Fibroblast of lung (primary cell): ENCODE data around the gene SNX4. TPM values are rescaled to one million over a fixed set of nuclear protein-coding genes. Genes with fewer than 3 reads are reported as not detected.

ENCODE experiments used
- DNase-seq, 2 donors: peaks; one replicate each; pipeline versions ENCODE4 v3.0.0 to v3.0.0-alpha.2; 2010; ENCODE audit warnings: low read depth in 2 of 2
- H2AFZ ChIP-seq: 2 replicates; pipeline ENCODE4 v1.5.1; 2012; ENCODE audit warnings: low read length, control low read depth, inconsistent platforms
- H3K27ac ChIP-seq: 2 replicates; pipeline ENCODE4 v1.5.1; 2011; ENCODE audit warnings: low read length, control low read depth; ENCODE audit not compliant: insufficient read depth
- H3K27me3 ChIP-seq: 2 replicates; pipeline ENCODE4 v1.5.1; 2011; ENCODE audit warnings: mild to moderate bottlenecking, low read length; ENCODE audit not compliant: control insufficient read depth, insufficient read depth
- H3K36me3 ChIP-seq: 2 replicates; pipeline ENCODE4 v1.5.1; 2011; ENCODE audit warnings: low read length; ENCODE audit not compliant: control insufficient read depth, insufficient read depth
- H3K4me1 ChIP-seq: 2 replicates; pipeline ENCODE4 v1.5.1; 2011; ENCODE audit warnings: low read length; ENCODE audit not compliant: control insufficient read depth, insufficient read depth; ENCODE audit errors: extremely low read depth
- H3K4me2 ChIP-seq: 2 replicates; pipeline ENCODE4 v1.5.1; 2011; ENCODE audit warnings: low read length, control low read depth; ENCODE audit not compliant: insufficient read depth; ENCODE audit errors: extremely low read depth
- H3K4me3 ChIP-seq, 4 experiments: fragments of 200-600 bp in 1 of 4; sonication (generic) in 1 of 4; replicated peaks in 1 of 4; 2 replicates each; pipeline ENCODE4 v1.5.1; 2011 to 2016; ENCODE audit warnings: low read length in 4 of 4, low read depth in 3 of 4, mild to moderate bottlenecking in 3 of 4, control low read depth in 2 of 4, inconsistent platforms in 1 of 4, mixed read lengths in 1 of 4; ENCODE audit not compliant: insufficient read depth in 1 of 4; ENCODE audit errors: control extremely low read depth in 1 of 4
- H3K79me2 ChIP-seq: 2 replicates; pipeline ENCODE4 v1.5.1; 2012; ENCODE audit warnings: mild to moderate bottlenecking, low read length, inconsistent platforms; ENCODE audit not compliant: control insufficient read depth, insufficient read depth
- H3K9ac ChIP-seq: 2 replicates; pipeline ENCODE4 v1.5.1; 2011; ENCODE audit warnings: mild to moderate bottlenecking, low read length, control low read depth; ENCODE audit not compliant: insufficient read depth
- H3K9me3 ChIP-seq: 2 replicates; pipeline ENCODE4 v1.5.1; 2012; ENCODE audit warnings: low read depth, low read length; ENCODE audit not compliant: control insufficient read depth, insufficient read depth
- H4K20me1 ChIP-seq: 2 replicates; pipeline ENCODE4 v1.5.1; 2011; ENCODE audit warnings: low read length; ENCODE audit not compliant: control insufficient read depth, insufficient read depth; ENCODE audit errors: extremely low read depth
- EZH2 ChIP-seq: IDR thresholded peaks from 2 replicates; pipeline ENCODE4 v1.5.1; 2012; ENCODE audit warnings: low read length, control low read depth, mild to moderate bottlenecking; ENCODE audit errors: missing control alignments
- polyA plus RNA-seq, 2 donors: library from polyadenylated mRNA; depleted of rRNA in 1 of 2; stranded (reverse) in 1 of 2; unstranded in 1 of 2; fragments of >200 nt; gene quantifications; 2 replicates each; pipeline ENCODE4 v1.2.1, GENCODE V29; 2011 to 2012; ENCODE audit warnings: missing spikeins in 1 of 2
- total RNA-seq: library from RNA; depleted of rRNA; stranded (reverse); fragments of >200 nt; gene quantifications from 2 replicates; pipeline ENCODE4 v1.2.1, GENCODE V29; 2014
- TF ChIP-seq, protein P1 (sequence below), 2 donors: IDR thresholded peaks in 1 of 2; conservative IDR thresholded peaks in 1 of 2; 1 replicate in 1 of 2; 2 replicates in 1 of 2; pipeline ENCODE4 v1.5.1; 2011 to 2012; ENCODE audit warnings: low read length in 2 of 2, control low read depth in 1 of 2, inconsistent platforms in 1 of 2, low read depth in 1 of 2, mild to moderate bottlenecking in 1 of 2

The SNX4 gene
- total and polyA plus RNA-seq, 2 donors (not counting 1 experiment from before 2014, with no cell fraction given) = 22.1 to 23.8 TPM

DNA sequence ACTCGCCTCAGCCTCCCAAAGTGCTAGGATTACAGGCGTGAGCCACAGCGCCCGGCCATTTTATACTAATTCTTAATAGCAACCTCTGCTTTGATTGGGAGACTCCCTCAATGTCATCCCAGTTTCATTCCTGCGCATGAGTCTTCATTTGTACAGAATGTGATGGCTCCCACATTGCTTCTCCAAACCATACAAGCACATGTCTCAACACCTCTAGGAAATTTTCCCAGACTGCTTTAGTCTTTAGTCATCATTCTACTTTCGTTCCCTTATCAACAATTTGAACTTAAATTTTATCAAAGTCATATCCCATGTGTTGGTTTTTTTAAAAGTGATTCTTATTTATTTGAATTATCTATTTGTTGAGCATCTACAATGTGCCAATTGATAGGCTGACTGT, 58.1 kb downstream of the SNX4 start:
- DNase-seq = no peak
- Histone ChIP-seq H4K20me1 (no peaks in the 10 kb centered on the region), H3K79me2 (no peaks in the 10 kb centered on the region), H3K4me3 (no peak overlapping the region), H3K4me2 (no peak overlapping the region), H3K27ac (no peak overlapping the region), H3K27me3 (no peaks in the 10 kb centered on the region), H3K9ac (no peak overlapping the region), H3K36me3 (peaks cover 4% of the 10 kb centered on the region), H3K4me1 (no peaks in the 10 kb centered on the region), H3K9me3 (no peaks in the 10 kb centered on the region), H2AFZ (no peak overlapping the region)
- TF ChIP-seq, protein P1, sequence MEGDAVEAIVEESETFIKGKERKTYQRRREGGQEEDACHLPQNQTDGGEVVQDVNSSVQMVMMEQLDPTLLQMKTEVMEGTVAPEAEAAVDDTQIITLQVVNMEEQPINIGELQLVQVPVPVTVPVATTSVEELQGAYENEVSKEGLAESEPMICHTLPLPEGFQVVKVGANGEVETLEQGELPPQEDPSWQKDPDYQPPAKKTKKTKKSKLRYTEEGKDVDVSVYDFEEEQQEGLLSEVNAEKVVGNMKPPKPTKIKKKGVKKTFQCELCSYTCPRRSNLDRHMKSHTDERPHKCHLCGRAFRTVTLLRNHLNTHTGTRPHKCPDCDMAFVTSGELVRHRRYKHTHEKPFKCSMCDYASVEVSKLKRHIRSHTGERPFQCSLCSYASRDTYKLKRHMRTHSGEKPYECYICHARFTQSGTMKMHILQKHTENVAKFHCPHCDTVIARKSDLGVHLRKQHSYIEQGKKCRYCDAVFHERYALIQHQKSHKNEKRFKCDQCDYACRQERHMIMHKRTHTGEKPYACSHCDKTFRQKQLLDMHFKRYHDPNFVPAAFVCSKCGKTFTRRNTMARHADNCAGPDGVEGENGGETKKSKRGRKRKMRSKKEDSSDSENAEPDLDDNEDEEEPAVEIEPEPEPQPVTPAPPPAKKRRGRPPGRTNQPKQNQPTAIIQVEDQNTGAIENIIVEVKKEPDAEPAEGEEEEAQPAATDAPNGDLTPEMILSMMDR (conservative IDR thresholded peaks at IDR 0.05 in 1 of 2, IDR thresholded peaks at IDR 0.05 in 1 of 2; ENCODE audit: low read depth in 1 of 2, low read length in 2 of 2) = no peak
- TF ChIP-seq EZH2 = no peak

DNA sequence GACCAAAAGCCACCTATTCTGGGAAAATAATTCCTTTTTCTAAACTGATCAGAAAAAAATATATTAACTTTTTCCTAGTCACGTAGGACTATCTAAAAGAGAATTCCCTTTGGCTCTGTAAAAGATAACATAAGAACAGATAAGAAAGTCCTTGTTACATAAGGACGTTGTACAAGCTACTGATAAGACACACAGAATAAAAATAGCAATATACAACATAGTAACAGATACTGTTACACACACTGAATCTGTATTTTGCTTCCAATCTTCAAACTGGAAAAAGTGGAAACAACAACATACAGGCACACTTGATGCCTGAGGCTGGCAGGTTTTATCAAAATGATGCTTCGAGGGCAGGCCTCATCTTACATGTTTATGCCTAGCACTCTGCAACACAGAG, 59.8 kb downstream of the SNX4 start:
- peaks cover 6% of the 10 kb centered on the region for H3K36me3 ChIP-seq
- no peak overlapping the region for H3K9ac ChIP-seq
- DNase-seq = no peak
- H3K4me2 ChIP-seq = no peak overlapping the region
- no peak overlapping the region for H2AFZ ChIP-seq
- H3K4me1 ChIP-seq = no peaks in the 10 kb centered on the region
- H3K27me3 ChIP-seq = no peaks in the 10 kb centered on the region
- H4K20me1 ChIP-seq = no peaks in the 10 kb centered on the region
- no peak overlapping the region for H3K4me3 ChIP-seq
- no peaks in the 10 kb centered on the region for H3K9me3 ChIP-seq
- H3K27ac ChIP-seq = no peak overlapping the region
- TF ChIP-seq, protein P1 (conservative IDR thresholded peaks at IDR 0.05 in 1 of 2, IDR thresholded peaks at IDR 0.05 in 1 of 2; ENCODE audit: low read depth in 1 of 2, low read length in 2 of 2) = no peak
- no peaks in the 10 kb centered on the region for H3K79me2 ChIP-seq

DNA sequence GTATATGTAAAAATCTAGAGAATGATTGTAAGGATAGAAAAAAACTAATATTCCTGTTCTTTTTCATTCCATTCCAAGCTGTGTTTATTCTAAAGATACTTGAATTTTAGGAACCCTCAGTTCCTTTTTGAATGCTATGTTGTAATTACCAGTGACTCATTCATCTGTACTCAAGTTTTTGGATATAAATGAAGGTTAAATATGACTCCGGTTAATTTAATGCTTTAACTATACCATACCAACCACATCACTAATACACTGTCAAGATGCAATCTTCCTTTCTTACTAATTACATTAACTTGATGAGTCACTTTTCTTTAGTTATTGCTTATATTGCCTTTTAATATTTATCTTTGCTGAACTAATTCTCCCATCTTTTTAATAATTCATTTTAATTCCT, 76.1 kb downstream of the SNX4 start:
- peak; percentile 81 to 96 for DNase-seq
- Histone ChIP-seq H3K9me3 (no peaks in the 10 kb centered on the region), H3K4me1 (peaks cover 9% of the 10 kb centered on the region), H2AFZ (no peak overlapping the region), H3K9ac (no peak overlapping the region), H3K27ac (no peak overlapping the region), H3K27me3 (no peaks in the 10 kb centered on the region), H3K4me3 (no peak overlapping the region), H3K36me3 (peaks cover 2% of the 10 kb centered on the region), H3K4me2 (peak overlapping the region; percentile 35), H3K79me2 (no peaks in the 10 kb centered on the region), H4K20me1 (no peaks in the 10 kb centered on the region)
- TF ChIP-seq EZH2 = no peak
- TF ChIP-seq, protein P1 (conservative IDR thresholded peaks at IDR 0.05 in 1 of 2, IDR thresholded peaks at IDR 0.05 in 1 of 2; ENCODE audit: low read depth in 1 of 2, low read length in 2 of 2) = no peak
